C4-2B (cell line): ENCODE data around the gene OPCML.

Experiments
- ZFX ChIP-seq: fragments of 450-650 bp; IDR thresholded peaks from 2 replicates; pipeline ENCODE4 v1.6.1; 2017
- TF ChIP-seq, protein P1 (sequence below): fragments of 450-650 bp; conservative IDR thresholded peaks from 2 replicates; pipeline ENCODE4 v1.5.1; 2017; ENCODE audit warnings: mild to moderate bottlenecking

DNA sequence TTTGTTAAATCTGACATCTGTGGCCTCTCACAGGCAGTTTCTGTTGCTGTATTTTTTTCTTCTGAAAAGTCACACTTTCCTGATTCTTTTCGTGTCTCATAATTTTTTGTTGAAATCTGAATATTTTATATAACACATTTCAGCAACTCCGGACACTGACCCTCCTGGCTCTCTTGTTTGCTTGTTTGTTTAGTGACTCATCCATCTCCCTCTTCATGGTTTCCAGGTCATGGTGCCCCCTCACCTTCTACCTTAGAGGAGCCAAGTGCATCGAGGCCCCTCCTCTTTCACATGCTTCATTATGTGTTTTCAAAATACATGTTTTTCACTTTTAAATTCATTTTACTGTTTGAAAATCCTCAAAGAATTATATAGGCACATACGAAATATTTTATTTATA is 562.4 kb downstream of the OPCML start:
- TF ChIP-seq, protein P1, sequence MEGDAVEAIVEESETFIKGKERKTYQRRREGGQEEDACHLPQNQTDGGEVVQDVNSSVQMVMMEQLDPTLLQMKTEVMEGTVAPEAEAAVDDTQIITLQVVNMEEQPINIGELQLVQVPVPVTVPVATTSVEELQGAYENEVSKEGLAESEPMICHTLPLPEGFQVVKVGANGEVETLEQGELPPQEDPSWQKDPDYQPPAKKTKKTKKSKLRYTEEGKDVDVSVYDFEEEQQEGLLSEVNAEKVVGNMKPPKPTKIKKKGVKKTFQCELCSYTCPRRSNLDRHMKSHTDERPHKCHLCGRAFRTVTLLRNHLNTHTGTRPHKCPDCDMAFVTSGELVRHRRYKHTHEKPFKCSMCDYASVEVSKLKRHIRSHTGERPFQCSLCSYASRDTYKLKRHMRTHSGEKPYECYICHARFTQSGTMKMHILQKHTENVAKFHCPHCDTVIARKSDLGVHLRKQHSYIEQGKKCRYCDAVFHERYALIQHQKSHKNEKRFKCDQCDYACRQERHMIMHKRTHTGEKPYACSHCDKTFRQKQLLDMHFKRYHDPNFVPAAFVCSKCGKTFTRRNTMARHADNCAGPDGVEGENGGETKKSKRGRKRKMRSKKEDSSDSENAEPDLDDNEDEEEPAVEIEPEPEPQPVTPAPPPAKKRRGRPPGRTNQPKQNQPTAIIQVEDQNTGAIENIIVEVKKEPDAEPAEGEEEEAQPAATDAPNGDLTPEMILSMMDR = no peak
- no peak for TF ChIP-seq ZFX
